D721Med (cell line): Measurements from ENCODE around the gene LRRC46.

Experiments
- DNase-seq: peaks from one replicate; pipeline ENCODE4 v3.0.0; 2011; ENCODE audit warnings: low spot score; ENCODE audit not compliant: insufficient read length
- FAIRE-seq: peaks from 2 replicates; lab custom pipeline; 2011; peaks lifted over from hg19 to GRCh38; lab: Jason Lieb, UNC
- CTCF ChIP-seq: IDR thresholded peaks from 2 replicates; pipeline ENCODE4 v1.5.1; 2012; ENCODE audit warnings: mild to moderate bottlenecking, control low read depth; ENCODE audit not compliant: insufficient read depth; ENCODE audit errors: missing control alignments

LRRC46 gene

GRCh38 chr17:47846716-47847340, 15.4 kb downstream of the LRRC46 start:
- FAIRE-seq, result no peak
- no peak for DNase-seq

GRCh38 chr17:47847341-47848197, 16.1 kb downstream of the LRRC46 start:
- TF ChIP-seq CTCF, result peak; percentile 54
- FAIRE-seq, result no peak
- no peak for DNase-seq

More at GRCh38 chr17:47846716-47847340, 15.4 kb downstream of the LRRC46 start:
- TF ChIP-seq CTCF, result no peak

GRCh38 chr17:47848198-47848513, 16.7 kb downstream of the LRRC46 start:
- FAIRE-seq (no peak), DNase-seq (no peak)
- no peak for TF ChIP-seq CTCF

GRCh38 chr17:47850373-47850691, 18.9 kb downstream of the LRRC46 start:
- no peak for TF ChIP-seq CTCF
- DNase-seq (no peak), FAIRE-seq (no peak)

- DNase-seq (no peak), FAIRE-seq (no peak)
- TF ChIP-seq CTCF, result no peak
Measured at GRCh38 chr17:47850692-47851573, 19.5 kb downstream of the LRRC46 start, which contains the start of gene SP6. SP6 (minus strand) TSS chr17:47851163; CDS start chr17:47848429, 2,734 bp downstream.

- FAIRE-seq (no peak), DNase-seq (no peak)
- TF ChIP-seq CTCF, result no peak
Measured at GRCh38 chr17:47851764-47852112, 20.3 kb downstream of the LRRC46 start.
